ENCODE measurements around the gene PHF21A. TPM values are rescaled to one million over a fixed set of nuclear protein-coding genes. Genes with fewer than 3 reads are reported as not detected.

The PHF21A gene
- total and polyA plus RNA-seq, 4 donors = 3.6 to 8.5 (median 6.2) TPM

- Histone ChIP-seq H3K4me3 (ENCODE audit: low read depth in 1 of 3, low read length in 3 of 3) (no peak overlapping the region), H3K9ac (ENCODE audit: low read depth in 1 of 2, low read length in 2 of 2) (no peak overlapping the region), H3K9me3 (ENCODE audit: control insufficient read depth in 4 of 4, low read length in 3 of 4) (no peaks in the 10 kb centered on the region), H3K36me3 (ENCODE audit: control insufficient read depth in 4 of 4, insufficient read depth in 3 of 4, low read depth in 1 of 4, low read length in 3 of 4) (peaks cover under 1 to 8% (median 5%) of the 10 kb centered on the region in 4 donors), H3K27ac (ENCODE audit: low read depth in 1 of 2, low read length in 2 of 2) (no peak overlapping the region), H3K4me1 (ENCODE audit: control insufficient read depth in 4 of 4, insufficient read depth in 4 of 4, low read length in 3 of 4) (peaks cover 2 to 8% (median 7%) of the 10 kb centered on the region in 4 donors), H3K27me3 (ENCODE audit: control insufficient read depth in 4 of 4, insufficient read depth in 4 of 4, low read length in 3 of 4) (no peaks in the 10 kb centered on the region)
- TF ChIP-seq HNF4G (IDR thresholded peaks at IDR 0.05) (no peak), SP1 (IDR thresholded peaks at IDR 0.05) (no peak), MAX (IDR thresholded peaks at IDR 0.05) (no peak), FOXA2 (IDR thresholded peaks at IDR 0.05) (no peak), TAF1 (conservative IDR thresholded peaks at IDR 0.05) (no peak), RAD21 (IDR thresholded peaks at IDR 0.05) (no peak), ZBTB33 (IDR thresholded peaks at IDR 0.05) (no peak), YY1 (IDR thresholded peaks at IDR 0.05) (no peak), FOXA1 (IDR thresholded peaks at IDR 0.05) (no peak)
- no peak for DNase-seq (ENCODE audit: low spot score)
- 96% methylated on average over 19 of the region's 19 CpGs for WGBS
Measured at GRCh38 chr11:45905095-45905494, 216.2 kb downstream of the PHF21A start.

- no peak for DNase-seq (ENCODE audit: low spot score)
- Histone ChIP-seq H3K9me3 (ENCODE audit: control insufficient read depth in 4 of 4, low read length in 3 of 4) (no peaks in the 10 kb centered on the region), H3K4me1 (ENCODE audit: control insufficient read depth in 4 of 4, insufficient read depth in 4 of 4, low read length in 3 of 4) (peaks cover 2 to 12% (median 9%) of the 10 kb centered on the region in 4 donors), H3K36me3 (ENCODE audit: control insufficient read depth in 4 of 4, insufficient read depth in 3 of 4, low read depth in 1 of 4, low read length in 3 of 4) (peaks cover 0 to 3% (median under 1%) of the 10 kb centered on the region in 4 donors), H3K27me3 (ENCODE audit: control insufficient read depth in 4 of 4, insufficient read depth in 4 of 4, low read length in 3 of 4) (no peaks in the 10 kb centered on the region), H3K4me3 (ENCODE audit: low read depth in 1 of 3, low read length in 3 of 3) (no peak overlapping the region), H3K9ac (ENCODE audit: low read depth in 1 of 2, low read length in 2 of 2) (no peak overlapping the region), H3K27ac (ENCODE audit: low read depth in 1 of 2, low read length in 2 of 2) (no peak overlapping the region)
- WGBS = 84% methylated on average over 15 of the region's 15 CpGs
- TF ChIP-seq CTCF (IDR thresholded peaks at IDR 0.05; ENCODE audit: low read depth, low read length, missing input control) = no peak
- no peak for TF ChIP-seq REST (IDR thresholded peaks at IDR 0.05)
- no peak for TF ChIP-seq SP1 (IDR thresholded peaks at IDR 0.05)
- TF ChIP-seq MAX (IDR thresholded peaks at IDR 0.05) = no peak
- no peak for TF ChIP-seq FOXA1 (IDR thresholded peaks at IDR 0.05)
- TF ChIP-seq ZBTB33 (IDR thresholded peaks at IDR 0.05) = no peak
Measured at GRCh38 chr11:45904309-45904915, 216.8 kb downstream of the PHF21A start.
